ENCODE measurements around the gene PEX7.
"Not testable (repeated sequence)": the region's sequence is repeated elsewhere in the genome, so short reads cannot be mapped to it uniquely, and the experiment has no call there.

Gene PEX7

DNA sequence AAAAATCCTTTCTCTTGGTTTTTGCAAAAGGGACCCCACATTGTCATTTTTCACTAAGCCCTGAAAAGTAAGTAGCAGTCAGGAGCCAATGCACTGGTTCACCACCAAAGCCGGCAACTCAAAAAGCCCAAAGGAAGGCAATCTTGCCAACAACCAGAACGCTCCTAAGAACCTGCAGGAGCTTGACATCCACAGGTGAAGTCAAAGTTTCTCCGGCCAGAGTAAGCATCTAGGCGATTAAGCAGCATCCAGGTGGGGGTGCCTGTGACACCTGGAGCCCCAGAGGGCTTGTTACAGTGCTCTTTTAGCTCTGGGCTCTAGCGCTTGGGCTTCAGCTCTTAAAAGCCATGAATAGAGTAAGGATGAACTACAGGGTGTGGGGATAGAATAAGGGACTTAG is 135.8 kb downstream of the PEX7 start:
- no peak for DNase-seq

DNA sequence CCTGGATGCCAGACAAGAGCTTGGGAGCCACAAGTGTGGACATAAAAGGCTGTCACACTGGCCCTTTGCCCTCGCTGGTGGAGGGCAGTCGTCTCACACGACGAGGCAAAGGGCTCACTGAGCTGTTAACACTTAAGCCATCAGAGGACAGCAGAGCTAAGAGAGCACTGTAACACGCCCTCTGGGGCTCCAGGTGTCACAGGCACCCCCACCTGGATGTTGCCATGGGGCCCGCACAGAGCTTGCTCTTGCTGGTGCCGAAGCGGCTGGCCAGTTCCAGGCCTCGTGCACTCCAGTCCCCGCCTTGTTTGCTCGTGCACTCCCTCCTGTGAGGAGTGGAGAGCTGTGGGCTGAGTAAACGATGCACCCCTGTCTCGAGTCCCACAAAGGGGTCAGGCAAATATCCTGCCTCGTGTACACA is 137.1 kb downstream of the PEX7 start:
- DNase-seq = no peak

DNA sequence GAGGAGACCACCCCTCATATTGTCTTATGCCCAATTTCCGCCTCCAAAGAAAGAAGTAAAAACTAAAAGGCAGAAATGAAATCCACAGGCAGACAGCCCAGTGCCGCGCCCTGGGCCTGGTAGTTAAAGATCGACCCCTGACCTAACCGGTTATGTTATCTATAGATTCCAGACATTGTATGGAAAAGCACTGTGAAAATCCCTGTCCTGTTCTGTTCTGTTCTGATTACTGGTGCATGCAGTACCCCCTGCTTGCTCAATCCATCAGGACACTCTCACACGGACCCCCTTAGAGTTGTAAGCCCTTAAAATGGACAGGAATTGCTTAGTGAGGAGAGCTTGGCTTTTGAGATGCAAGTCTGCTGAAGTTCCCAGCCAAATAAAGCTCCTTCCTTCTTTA is 137.5 kb downstream of the PEX7 start:
- not testable (repeated sequence) for DNase-seq

DNA sequence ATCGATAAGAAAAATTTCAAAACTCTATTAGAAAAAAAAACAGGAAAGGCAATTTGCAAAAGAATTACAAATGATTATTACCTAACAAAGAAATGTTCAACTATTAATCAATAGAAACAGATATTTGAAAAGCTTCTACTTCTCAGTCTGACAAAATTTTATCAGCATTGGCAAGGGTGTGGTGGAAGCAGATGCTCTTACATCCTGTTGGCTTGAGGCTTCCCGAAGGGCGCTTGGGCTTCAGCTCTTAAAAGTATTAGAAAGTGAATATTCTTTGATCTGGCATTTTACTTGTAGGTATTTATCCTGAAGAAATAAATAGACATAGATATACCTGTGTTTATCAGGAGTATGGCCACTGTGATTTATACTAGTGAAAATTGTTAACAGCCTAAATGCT is 138.4 kb downstream of the PEX7 start:
- no peak for DNase-seq

DNA sequence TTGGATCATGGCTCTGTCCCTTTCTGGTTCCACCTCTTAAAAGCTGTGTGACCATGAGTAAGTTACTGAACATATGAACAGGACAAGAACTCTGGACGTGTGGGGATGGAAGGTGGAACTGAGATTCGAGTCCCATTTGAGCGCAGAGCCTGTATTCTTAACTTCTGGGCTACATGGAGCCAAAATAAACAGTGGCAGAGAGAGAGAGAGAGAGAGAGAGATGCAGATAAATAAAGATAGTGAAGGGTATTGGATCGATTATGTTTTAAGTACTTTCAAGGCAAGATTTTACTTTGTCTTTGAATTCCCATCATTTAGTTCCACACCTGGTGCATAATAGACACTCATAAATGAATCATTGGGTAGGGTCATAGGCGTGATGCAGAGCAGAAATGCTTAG is 139.5 kb downstream of the PEX7 start:
- no peak for DNase-seq

DNA sequence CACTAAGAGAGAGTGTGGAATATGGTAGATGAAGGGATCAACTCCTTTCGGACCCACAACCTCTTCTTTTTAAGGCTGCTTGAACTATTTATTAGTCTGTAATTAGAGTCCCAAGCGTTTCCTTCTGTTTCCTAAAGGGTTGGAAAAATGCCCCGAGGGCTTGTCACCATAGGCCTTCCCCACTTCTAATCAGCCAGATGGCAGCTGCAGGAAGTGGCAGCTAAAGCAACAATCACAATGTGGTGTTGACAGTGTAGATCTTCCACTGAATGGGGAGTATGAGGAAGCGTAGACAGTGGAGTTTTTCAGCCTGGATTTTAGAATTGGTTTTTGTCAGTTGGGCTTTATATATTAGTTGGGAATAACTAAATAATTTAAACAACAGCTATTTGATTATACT is 140.3 kb downstream of the PEX7 start:
- DNase-seq = peak; percentile 86

DNA sequence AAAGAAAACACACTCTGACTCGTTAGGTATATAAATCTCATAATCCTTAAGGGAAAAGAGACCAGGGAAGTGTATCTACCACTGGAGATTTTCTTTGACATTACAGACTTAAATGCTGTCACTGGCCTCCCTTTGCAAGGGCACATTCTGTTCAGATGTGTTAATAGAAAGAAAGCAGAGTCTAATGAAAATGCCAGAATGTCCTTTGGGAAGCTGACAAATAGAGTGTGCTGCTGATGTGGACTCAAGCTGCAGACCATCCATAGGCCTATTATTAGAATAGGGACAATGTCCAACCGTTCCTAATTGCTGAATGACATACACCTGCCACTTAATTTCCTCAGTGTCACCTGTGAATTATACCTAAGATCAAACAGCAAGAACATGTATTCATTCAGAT is 140.9 kb downstream of the PEX7 start:
- DNase-seq = no peak
